ENCODE measurements around the gene SAMD8.
"Not testable (repeated sequence)": the region's sequence is repeated elsewhere in the genome, so short reads cannot be mapped to it uniquely, and the experiment has no call there.

Gene SAMD8

GRCh38 chr10:75146780-75147179, 35.3 kb downstream of the SAMD8 start:
- DNase-seq = no peak

DNA sequence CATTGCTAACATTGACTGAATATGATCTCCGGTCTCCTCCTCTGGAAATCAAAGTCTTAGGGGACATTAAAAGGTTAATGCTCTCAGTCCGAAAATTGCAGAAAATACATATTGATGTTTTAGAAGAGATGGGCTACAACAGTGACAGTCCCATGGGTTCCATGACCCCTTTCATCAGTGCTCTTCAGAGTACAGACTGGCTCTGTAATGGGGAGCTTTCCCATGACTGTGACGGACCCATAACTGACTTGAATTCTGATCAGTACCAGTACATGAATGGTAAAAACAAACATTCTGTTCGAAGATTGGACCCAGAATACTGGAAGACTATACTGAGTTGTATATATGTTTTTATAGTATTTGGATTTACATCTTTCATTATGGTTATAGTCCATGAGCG, 39.2 kb downstream of the SAMD8 start:
- no peak for DNase-seq

- no peak for DNase-seq
Observed at GRCh38 chr10:75159519-75159918, 48.1 kb downstream of the SAMD8 start.

DNA sequence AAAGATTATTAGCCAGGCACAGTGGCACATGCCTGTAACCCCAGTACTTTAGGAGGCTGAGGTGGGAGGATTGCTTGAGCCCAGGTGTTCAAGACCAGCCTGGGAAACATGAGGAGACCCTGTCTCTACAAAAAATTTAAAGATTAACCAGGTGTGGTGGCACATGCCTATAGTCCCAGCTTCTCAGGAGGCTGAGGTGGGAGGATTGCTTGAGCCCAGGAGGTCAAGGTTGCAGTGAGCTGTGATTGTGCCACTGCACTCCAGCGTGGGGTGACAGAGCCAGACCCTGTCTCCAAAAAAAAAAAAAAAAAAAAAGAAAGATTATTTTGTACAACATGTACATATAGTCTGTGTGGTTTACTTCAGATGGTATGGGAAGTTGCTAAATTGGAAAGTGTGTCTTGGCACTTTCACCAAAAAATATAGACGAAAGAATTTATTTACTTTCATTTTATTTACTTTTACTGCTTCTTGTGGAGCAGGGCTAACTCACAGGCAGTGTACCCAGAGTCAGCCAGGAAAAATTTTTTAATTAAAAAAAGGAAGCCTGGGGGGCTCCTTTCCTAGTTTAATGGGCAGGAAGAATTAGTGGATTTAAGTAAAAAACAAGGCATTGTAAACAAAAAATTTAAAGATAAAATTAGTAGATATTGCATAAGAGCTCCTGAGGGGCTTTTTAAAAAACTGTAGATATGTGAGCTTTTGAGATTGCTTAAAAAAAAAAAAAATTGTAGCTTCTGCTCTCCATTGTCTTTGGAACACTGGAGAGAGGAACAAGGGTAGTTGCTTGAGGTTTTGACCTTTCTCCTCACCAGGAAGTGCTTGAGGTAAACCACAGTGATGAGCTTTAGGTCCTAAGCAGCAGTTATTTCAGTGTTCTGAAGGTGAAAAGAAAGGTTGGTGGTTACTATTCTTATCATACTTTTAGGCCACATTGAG, 54.5 kb downstream of the SAMD8 start:
- no peak for DNase-seq

DNA sequence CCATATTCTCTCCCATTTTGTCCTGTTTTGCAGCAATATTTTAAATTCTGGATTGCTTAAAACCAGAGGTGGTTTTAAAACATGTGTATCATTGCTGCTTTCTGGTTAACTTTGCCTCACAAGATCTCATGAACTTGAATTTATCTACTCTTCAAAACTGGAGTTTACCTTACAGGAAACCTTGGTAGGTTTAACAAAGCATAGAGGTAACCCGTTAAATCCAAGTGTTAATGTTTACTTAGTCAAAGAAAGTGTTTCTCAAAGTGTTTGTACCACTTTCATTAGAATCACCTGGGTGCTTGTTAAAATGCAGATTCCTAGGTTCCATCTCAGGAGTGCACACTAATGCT, 55.1 kb downstream of the SAMD8 start:
- DNase-seq = no peak

- no peak for DNase-seq
Observed at GRCh38 chr10:75168275-75168674, 56.8 kb downstream of the SAMD8 start.

- DNase-seq = no peak
Observed at GRCh38 chr10:75170215-75170614, 58.8 kb downstream of the SAMD8 start.

GRCh38 chr10:75175046-75175445, 63.6 kb downstream of the SAMD8 start:
- DNase-seq = no peak

DNA sequence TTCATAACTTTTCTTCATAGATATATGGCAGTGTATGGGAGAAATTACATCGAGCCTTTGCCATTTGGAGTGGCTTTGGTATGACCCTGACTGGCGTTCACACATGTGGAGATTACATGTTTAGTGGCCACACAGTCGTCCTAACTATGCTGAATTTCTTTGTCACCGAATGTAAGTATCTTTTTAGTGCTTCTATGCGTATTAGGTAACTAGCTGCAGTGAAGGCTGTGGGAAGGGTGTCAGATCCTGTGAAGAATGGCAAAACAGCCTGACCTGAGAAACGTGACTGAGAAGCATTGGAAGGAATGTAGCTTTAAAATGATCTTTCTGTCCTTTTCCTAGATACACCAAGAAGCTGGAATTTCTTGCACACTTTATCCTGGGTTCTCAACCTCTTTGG, 64.6 kb downstream of the SAMD8 start:
- DNase-seq = no peak

GRCh38 chr10:75176736-75177135, 65.3 kb downstream of the SAMD8 start:
- DNase-seq = no peak

DNA sequence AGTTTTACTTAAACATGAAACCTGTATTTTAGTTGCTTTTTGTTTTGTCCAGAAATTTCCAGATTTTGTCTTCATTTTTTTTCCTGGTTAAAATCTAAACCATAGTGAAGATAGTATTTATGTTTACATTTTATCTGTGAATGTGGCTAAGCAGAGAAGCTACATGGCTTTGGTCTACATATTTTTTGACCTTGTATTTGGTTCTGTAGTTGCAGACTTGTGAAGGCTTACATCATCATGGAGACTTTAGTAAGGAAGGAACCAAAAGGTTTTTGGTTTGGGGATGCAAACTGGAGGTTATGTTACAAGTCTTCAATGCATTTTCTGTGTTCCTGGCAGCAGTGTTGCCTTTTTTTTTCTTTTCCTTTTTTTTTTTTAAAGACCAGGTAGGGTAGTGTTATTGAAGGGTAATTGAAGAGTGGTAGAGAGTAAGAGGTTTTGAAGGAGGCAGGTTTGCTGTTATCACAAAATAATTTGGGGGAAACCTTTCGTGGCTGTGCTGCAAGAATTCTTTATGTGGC, 68.3 kb downstream of the SAMD8 start:
- DNase-seq = no peak

- no peak for DNase-seq
Observed at GRCh38 chr10:75180592-75180991, 69.1 kb downstream of the SAMD8 start.

GRCh38 chr10:75181073-75181472, 69.6 kb downstream of the SAMD8 start:
- DNase-seq = no peak

- no peak for DNase-seq
Observed at GRCh38 chr10:75186310-75186709, 74.9 kb downstream of the SAMD8 start.

GRCh38 chr10:75187961-75188426, 76.5 kb downstream of the SAMD8 start:
- DNase-seq = peak; percentile 45

- not testable (repeated sequence) for DNase-seq
Observed at GRCh38 chr10:75188522-75188921, 77.1 kb downstream of the SAMD8 start.

DNA sequence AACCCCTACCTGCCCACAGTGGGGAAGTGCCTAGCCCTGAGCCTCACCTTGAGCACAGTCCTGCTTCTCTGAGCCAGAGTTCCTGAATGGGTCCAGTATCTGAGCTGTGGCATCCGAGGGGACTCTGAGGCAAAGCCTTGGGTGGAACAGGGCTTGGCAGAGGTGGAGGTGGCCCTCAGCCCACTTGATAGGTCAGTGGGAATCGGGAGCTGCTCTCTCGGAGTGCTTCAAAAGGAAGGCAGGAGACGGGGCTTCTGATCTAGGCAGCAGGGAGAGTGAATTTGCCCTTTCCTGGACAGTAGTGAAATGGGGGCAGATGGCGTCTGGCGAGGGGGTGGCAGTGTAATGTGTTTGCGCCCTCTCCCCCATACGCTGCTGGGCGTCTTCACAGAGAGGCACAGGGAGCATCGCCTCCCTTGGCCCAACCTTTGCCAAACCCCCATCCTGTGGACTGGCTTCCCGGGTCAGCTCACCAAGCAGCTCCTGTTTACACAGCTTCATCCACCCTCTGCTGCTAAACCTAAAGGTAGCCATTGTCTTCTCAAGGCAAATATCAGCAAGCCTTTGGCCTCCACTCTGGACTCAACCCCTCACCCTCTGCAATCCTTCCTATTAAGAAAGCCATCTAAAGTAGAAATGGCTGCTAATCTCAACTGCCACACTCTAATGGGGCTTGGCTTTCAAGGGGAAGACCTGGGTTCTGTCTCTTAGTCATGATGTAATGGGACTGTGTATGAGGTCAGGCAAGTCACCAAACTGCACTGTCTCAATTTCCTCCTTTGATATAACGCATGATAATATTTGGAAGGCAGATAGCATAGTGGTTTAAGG, 78.0 kb downstream of the SAMD8 start:
- DNase-seq = no peak

DNA sequence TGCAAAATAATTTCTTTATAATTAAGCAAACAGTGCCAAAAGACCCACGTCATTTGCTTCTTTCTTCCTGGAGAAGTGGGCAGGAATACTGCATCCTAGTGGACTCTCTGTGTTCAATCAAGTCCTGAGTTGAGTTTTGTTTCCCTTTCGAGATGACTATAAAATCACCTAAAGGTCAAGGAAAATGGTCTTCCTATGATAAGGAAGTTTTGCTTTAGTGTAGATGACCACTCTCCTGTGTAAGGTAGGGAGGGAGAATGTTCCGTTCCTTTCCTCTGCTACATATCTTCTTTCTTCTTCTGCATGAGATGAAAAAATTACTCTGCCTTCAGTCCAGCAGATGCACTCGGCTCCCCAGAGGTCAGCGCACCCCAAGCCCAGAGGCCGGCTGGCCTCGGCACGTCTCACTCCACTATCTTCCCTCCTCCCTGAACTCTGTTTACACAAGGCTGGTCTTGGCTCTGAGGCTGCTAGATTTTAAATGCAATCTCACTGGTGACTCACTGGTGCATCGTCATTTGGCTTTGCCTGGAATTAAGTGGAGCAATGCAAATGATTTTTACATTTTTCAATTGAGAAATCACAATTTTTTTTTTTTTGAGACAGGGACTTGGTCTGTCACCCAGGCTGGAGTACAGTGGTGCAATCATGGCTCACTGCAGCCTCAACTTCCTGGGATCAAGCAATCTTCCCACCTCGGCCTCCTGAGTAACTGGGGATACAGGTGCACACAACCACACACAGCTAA, 80.5 kb downstream of the SAMD8 start:
- no peak for DNase-seq

GRCh38 chr10:75194625-75195024, 83.2 kb downstream of the SAMD8 start:
- not testable (repeated sequence) for DNase-seq

- DNase-seq = no peak
Observed at GRCh38 chr10:75195035-75195763, 83.7 kb downstream of the SAMD8 start.

DNA sequence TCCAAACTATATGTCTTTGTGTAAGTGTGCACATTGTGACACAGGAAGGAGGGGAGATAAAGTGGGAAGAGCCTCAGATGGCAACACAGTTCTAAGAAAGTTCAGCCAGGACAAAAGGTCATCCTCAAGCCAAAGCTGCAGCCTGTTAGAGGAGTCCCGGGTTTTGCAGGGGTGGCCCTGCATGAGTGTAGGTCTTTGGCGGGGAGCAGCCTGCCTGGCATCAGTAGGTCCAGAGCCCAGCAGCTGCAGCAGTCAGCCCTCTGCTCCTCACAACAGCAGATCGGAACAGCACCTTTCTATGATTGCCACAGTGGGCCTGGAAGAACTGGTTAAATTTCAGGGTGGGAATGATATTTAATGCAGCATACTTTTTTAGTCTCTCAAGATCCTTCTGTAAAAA, 85.6 kb downstream of the SAMD8 start:
- no peak for DNase-seq

- DNase-seq = no peak
Observed at GRCh38 chr10:75197906-75198305, 86.5 kb downstream of the SAMD8 start.
